ENCODE data around the gene SEMA6B.
"Not testable (repeated sequence)": the region's sequence is repeated elsewhere in the genome, so short reads cannot be mapped to it uniquely, and the experiment has no call there.

Gene SEMA6B

GRCh38 chr19:4570402-4570801 lies 10.9 kb upstream of the SEMA6B start:
- Histone ChIP-seq H3K4me1 (ENCODE audit: control insufficient read depth, insufficient read depth, low read length) (peaks cover 3% of the 10 kb centered on the region), H3K9ac (ENCODE audit: low read length in 2 of 2) (no peak overlapping the region), H3K9me3 (ENCODE audit: control insufficient read depth in 2 of 2, low read length in 2 of 2) (no peaks in the 10 kb centered on the region), H3K27ac (ENCODE audit: low read length) (no peak overlapping the region), H3K4me3 (ENCODE audit: low read length in 2 of 2) (no peak overlapping the region), H3K36me3 (ENCODE audit: control insufficient read depth in 2 of 2, insufficient read depth in 2 of 2, low read length in 2 of 2) (no peaks in the 10 kb centered on the region), H3K27me3 (ENCODE audit: control insufficient read depth in 1 of 2, insufficient read depth in 2 of 2, low read length in 2 of 2) (peaks cover under 1 to 10% of the 10 kb centered on the region in 2 donors)

- no peak overlapping the region for H3K9ac ChIP-seq (ENCODE audit: low read length in 2 of 2)
- H3K27ac ChIP-seq (ENCODE audit: low read length): no peak overlapping the region
- H3K4me3 ChIP-seq (ENCODE audit: low read length in 2 of 2): no peak overlapping the region
- H3K27me3 ChIP-seq (ENCODE audit: control insufficient read depth in 1 of 2, insufficient read depth in 2 of 2, low read length in 2 of 2): peaks cover 0 to 6% of the 10 kb centered on the region in 2 donors
- H3K9me3 ChIP-seq (ENCODE audit: control insufficient read depth in 2 of 2, low read length in 2 of 2): no peaks in the 10 kb centered on the region
- peaks cover 3% of the 10 kb centered on the region for H3K4me1 ChIP-seq (ENCODE audit: control insufficient read depth, insufficient read depth, low read length)
- no peaks in the 10 kb centered on the region for H3K36me3 ChIP-seq (ENCODE audit: control insufficient read depth in 2 of 2, insufficient read depth in 2 of 2, low read length in 2 of 2)
Observed at GRCh38 chr19:4568886-4569285, 9.4 kb upstream of the SEMA6B start.

GRCh38 chr19:4567584-4568071 lies 8.1 kb upstream of the SEMA6B start:
- peaks cover 3% of the 10 kb centered on the region for H3K4me1 ChIP-seq (ENCODE audit: control insufficient read depth, insufficient read depth, low read length)
- H3K4me3 ChIP-seq (ENCODE audit: low read length in 2 of 2): no peak overlapping the region
- H3K9ac ChIP-seq (ENCODE audit: low read length in 2 of 2): no peak overlapping the region
- no peaks in the 10 kb centered on the region for H3K36me3 ChIP-seq (ENCODE audit: control insufficient read depth in 2 of 2, insufficient read depth in 2 of 2, low read length in 2 of 2)
- H3K27me3 ChIP-seq (ENCODE audit: control insufficient read depth in 1 of 2, insufficient read depth in 2 of 2, low read length in 2 of 2): peaks cover 0 to 5% of the 10 kb centered on the region in 2 donors
- no peaks in the 10 kb centered on the region for H3K9me3 ChIP-seq (ENCODE audit: control insufficient read depth in 2 of 2, low read length in 2 of 2)
- H3K27ac ChIP-seq (ENCODE audit: low read length): no peak overlapping the region

- no peak overlapping the region for H3K9ac ChIP-seq (ENCODE audit: low read length in 2 of 2)
- peaks cover 3% of the 10 kb centered on the region for H3K4me1 ChIP-seq (ENCODE audit: control insufficient read depth, insufficient read depth, low read length)
- peaks cover 0 to 3% of the 10 kb centered on the region in 2 donors for H3K27me3 ChIP-seq (ENCODE audit: control insufficient read depth in 1 of 2, insufficient read depth in 2 of 2, low read length in 2 of 2)
- no peak overlapping the region for H3K4me3 ChIP-seq (ENCODE audit: low read length in 2 of 2)
- H3K9me3 ChIP-seq (ENCODE audit: control insufficient read depth in 2 of 2, low read length in 2 of 2): no peaks in the 10 kb centered on the region
- no peak overlapping the region for H3K27ac ChIP-seq (ENCODE audit: low read length)
- H3K36me3 ChIP-seq (ENCODE audit: control insufficient read depth in 2 of 2, insufficient read depth in 2 of 2, low read length in 2 of 2): no peaks in the 10 kb centered on the region
Observed at GRCh38 chr19:4566402-4567051, 7.0 kb upstream of the SEMA6B start.

- not testable (repeated sequence) for H3K4me1 ChIP-seq (ENCODE audit: control insufficient read depth, insufficient read depth, low read length); H3K27ac ChIP-seq (ENCODE audit: low read length); H3K9ac ChIP-seq (ENCODE audit: low read length in 2 of 2); H3K36me3 ChIP-seq (ENCODE audit: control insufficient read depth in 2 of 2, insufficient read depth in 2 of 2, low read length in 2 of 2); H3K4me3 ChIP-seq (ENCODE audit: low read length in 2 of 2); H3K27me3 ChIP-seq (ENCODE audit: control insufficient read depth in 1 of 2, insufficient read depth in 2 of 2, low read length in 2 of 2); H3K9me3 ChIP-seq (ENCODE audit: control insufficient read depth in 2 of 2, low read length in 2 of 2)
Observed at GRCh38 chr19:4563562-4563961, 4.1 kb upstream of the SEMA6B start.

- not testable (repeated sequence) for H3K4me1 ChIP-seq (ENCODE audit: control insufficient read depth, insufficient read depth, low read length); H3K27ac ChIP-seq (ENCODE audit: low read length); H3K36me3 ChIP-seq (ENCODE audit: control insufficient read depth in 2 of 2, insufficient read depth in 2 of 2, low read length in 2 of 2); H3K9me3 ChIP-seq (ENCODE audit: control insufficient read depth in 2 of 2, low read length in 2 of 2); H3K27me3 ChIP-seq (ENCODE audit: control insufficient read depth in 1 of 2, insufficient read depth in 2 of 2, low read length in 2 of 2); H3K4me3 ChIP-seq (ENCODE audit: low read length in 2 of 2); H3K9ac ChIP-seq (ENCODE audit: low read length in 2 of 2)
Observed at GRCh38 chr19:4562085-4562484, 2.6 kb upstream of the SEMA6B start.

GRCh38 chr19:4557971-4558941 lies 1.2 kb downstream of the SEMA6B start:
- Histone ChIP-seq H3K36me3 (ENCODE audit: control insufficient read depth in 2 of 2, insufficient read depth in 2 of 2, low read length in 2 of 2) (no peaks in the 10 kb centered on the region), H3K27me3 (ENCODE audit: control insufficient read depth in 1 of 2, insufficient read depth in 2 of 2, low read length in 2 of 2) (no peaks in the 10 kb centered on the region), H3K9ac (ENCODE audit: low read length in 2 of 2) (no peak overlapping the region), H3K27ac (ENCODE audit: low read length) (no peak overlapping the region), H3K4me3 (ENCODE audit: low read length in 2 of 2) (no peak overlapping the region), H3K9me3 (ENCODE audit: control insufficient read depth in 2 of 2, low read length in 2 of 2) (no peaks in the 10 kb centered on the region), H3K4me1 (ENCODE audit: control insufficient read depth, insufficient read depth, low read length) (no peaks in the 10 kb centered on the region)

GRCh38 chr19:4557144-4557970 lies 2.1 kb downstream of the SEMA6B start:
- H3K9me3 ChIP-seq (ENCODE audit: control insufficient read depth in 2 of 2, low read length in 2 of 2): no peaks in the 10 kb centered on the region
- H3K27me3 ChIP-seq (ENCODE audit: control insufficient read depth in 1 of 2, insufficient read depth in 2 of 2, low read length in 2 of 2): no peaks in the 10 kb centered on the region
- no peaks in the 10 kb centered on the region for H3K4me1 ChIP-seq (ENCODE audit: control insufficient read depth, insufficient read depth, low read length)
- no peak overlapping the region for H3K9ac ChIP-seq (ENCODE audit: low read length in 2 of 2)
- no peak overlapping the region for H3K27ac ChIP-seq (ENCODE audit: low read length)
- peaks cover 0 to 2% of the 10 kb centered on the region in 2 donors for H3K36me3 ChIP-seq (ENCODE audit: control insufficient read depth in 2 of 2, insufficient read depth in 2 of 2, low read length in 2 of 2)
- no peak overlapping the region for H3K4me3 ChIP-seq (ENCODE audit: low read length in 2 of 2)

- Histone ChIP-seq H3K9ac (ENCODE audit: low read length in 2 of 2) (no peak overlapping the region), H3K36me3 (ENCODE audit: control insufficient read depth in 2 of 2, insufficient read depth in 2 of 2, low read length in 2 of 2) (peaks cover 0 to 2% of the 10 kb centered on the region in 2 donors), H3K9me3 (ENCODE audit: control insufficient read depth in 2 of 2, low read length in 2 of 2) (no peaks in the 10 kb centered on the region), H3K4me1 (ENCODE audit: control insufficient read depth, insufficient read depth, low read length) (no peaks in the 10 kb centered on the region), H3K27ac (ENCODE audit: low read length) (no peak overlapping the region), H3K27me3 (ENCODE audit: control insufficient read depth in 1 of 2, insufficient read depth in 2 of 2, low read length in 2 of 2) (no peaks in the 10 kb centered on the region), H3K4me3 (ENCODE audit: low read length in 2 of 2) (no peak overlapping the region)
Observed at GRCh38 chr19:4556597-4557127, 2.8 kb downstream of the SEMA6B start.
